Subcutaneous preadipocyte (primary cell): ENCODE measurements around the gene RPN1. TPM values are rescaled to one million over a fixed set of nuclear protein-coding genes. Genes with fewer than 3 reads are reported as not detected.

ENCODE experiments used
- total RNA-seq: library from RNA; depleted of rRNA; stranded (reverse); fragments of >200 nt; gene quantifications from 2 replicates; pipeline ENCODE4 v1.2.3, GENCODE V29; 2012

The RPN1 gene
- 480 and 499 TPM in 2 replicates for total RNA-seq

GRCh38 chr3:128650096-128651050 lies at the start of gene RPN1:
Gene RPN1, minus strand, starts transcription at chr3:128650818. Its CDS starts 18 bp downstream, at chr3:128650800.

Other genes starting within 250 kb of the RPN1 start
- not detected in 2 replicates for gene DNAJB8, start 183.9 kb downstream of the RPN1 start, total RNA-seq
- 1.6 TPM in 1 of 2 replicates, not detected in the other for gene GATA2, start 157.6 kb downstream of the RPN1 start, total RNA-seq
- 71.7 and 97.0 TPM in 2 replicates for gene RAB7A, start 75.4 kb upstream of the RPN1 start, total RNA-seq
- 40.7 and 43.0 TPM in 2 replicates for gene ACAD9, start 228.8 kb upstream of the RPN1 start, total RNA-seq